ENCODE data around the gene AJAP1.

Gene AJAP1

GRCh38 chr1:4653796-4654725 lies at the start of gene AJAP1:
Gene AJAP1 (plus strand): TSS chr1:4654609. CDS start chr1:4655426, 817 bp downstream.
- no peak for TF ChIP-seq CTCF (conservative IDR thresholded peaks at IDR 0.05; ENCODE audit: low read length)
- no peak for DNase-seq (ENCODE audit: low read depth)
- peak within 1 kb of the TSS; percentile 49 for H3K4me3 ChIP-seq (ENCODE audit: low read length)

GRCh38 chr1:4605158-4605557 lies 49.3 kb upstream of the AJAP1 start:
- DNase-seq (ENCODE audit: low read depth): no peak
- TF ChIP-seq CTCF (conservative IDR thresholded peaks at IDR 0.05; ENCODE audit: low read length): no peak
- H3K4me3 ChIP-seq (ENCODE audit: low read length): no peak overlapping the region

DNA sequence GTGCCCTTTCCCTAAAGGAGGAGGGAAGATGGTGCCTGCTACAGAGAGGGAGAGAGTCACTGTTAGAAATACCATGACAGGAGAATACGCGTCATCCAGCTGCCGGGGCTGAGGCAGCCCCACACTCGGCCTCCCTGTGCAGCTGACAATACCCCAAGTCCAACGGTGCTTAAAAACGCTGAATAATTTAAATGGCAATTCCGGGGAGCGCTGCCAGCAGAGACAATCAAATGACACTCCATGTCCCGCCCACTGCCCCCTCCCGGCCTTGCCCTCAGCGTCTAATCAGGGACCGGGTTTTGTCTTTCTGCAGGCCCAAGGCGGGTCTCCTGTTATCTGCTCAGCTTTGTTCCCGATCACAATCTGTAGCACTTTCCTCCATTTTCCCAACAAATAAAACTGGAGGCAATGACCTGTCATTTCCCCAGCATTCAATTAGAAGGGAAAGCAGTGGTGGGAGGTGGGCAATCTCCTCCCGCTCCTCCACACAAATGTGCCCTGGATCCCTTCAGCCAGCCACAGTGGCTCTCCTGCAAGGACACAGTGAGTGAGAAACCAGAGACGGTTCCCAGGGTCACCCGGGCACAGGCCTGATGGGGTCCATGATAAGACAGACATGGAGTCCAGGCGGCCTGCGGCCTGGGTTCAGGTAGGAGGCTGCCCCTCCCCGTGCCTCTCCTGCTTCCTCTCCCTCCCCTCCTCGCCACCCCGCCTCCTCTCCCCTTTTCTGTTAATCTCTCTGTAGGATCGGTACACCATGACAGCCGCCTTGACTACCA lies 42.7 kb upstream of the AJAP1 start:
- no peak for TF ChIP-seq CTCF (conservative IDR thresholded peaks at IDR 0.05; ENCODE audit: low read length)
- no peak for DNase-seq (ENCODE audit: low read depth)
- no peak overlapping the region for H3K4me3 ChIP-seq (ENCODE audit: low read length)

- TF ChIP-seq CTCF (conservative IDR thresholded peaks at IDR 0.05; ENCODE audit: low read length): no peak
- DNase-seq (ENCODE audit: low read depth): no peak
- no peak overlapping the region for H3K4me3 ChIP-seq (ENCODE audit: low read length)
Measured at GRCh38 chr1:4612991-4613390, 41.4 kb upstream of the AJAP1 start.

DNA sequence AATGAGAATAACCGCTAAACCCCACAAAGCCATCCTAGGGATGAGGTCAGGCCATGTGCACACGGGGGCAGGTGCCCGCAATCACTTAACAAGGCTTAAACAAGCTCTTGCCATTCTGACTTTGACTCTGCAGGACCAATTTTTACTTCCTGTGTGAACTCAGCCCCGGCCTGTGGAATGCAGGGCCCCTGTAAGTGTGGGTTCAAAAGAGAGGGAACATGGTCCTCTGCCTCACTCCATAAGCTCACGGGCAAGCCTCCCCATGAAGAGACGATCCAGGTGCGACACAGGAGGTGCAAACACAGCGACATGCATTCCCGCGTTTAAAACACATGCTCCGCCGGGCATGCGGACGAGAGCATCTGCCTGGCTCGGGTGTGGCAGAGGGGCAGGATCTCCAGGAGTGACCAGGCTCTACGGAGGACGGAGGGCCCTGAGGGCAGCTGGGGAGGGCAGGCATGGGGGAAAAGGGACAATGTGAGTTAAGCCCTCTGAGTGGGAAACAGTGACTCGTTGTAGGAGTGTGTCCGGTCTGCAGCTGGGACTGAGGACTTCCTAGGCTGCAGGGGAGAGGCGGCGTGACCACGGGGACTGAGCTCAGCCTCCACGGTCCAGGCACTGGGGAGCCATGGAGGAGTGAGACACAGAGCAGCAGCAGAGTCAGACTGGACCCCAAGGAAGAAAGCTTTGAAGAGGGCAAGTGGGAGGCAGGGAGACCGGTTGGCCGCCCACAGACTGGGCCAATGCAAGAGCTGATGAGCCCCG lies 40.6 kb upstream of the AJAP1 start:
- no peak overlapping the region for H3K4me3 ChIP-seq (ENCODE audit: low read length)
- TF ChIP-seq CTCF (conservative IDR thresholded peaks at IDR 0.05; ENCODE audit: low read length): no peak

GRCh38 chr1:4614371-4615137 lies 39.9 kb upstream of the AJAP1 start:
- DNase-seq (ENCODE audit: low read depth): no peak
- TF ChIP-seq CTCF (conservative IDR thresholded peaks at IDR 0.05; ENCODE audit: low read length): no peak

More for the DNA sequence above, 40.6 kb upstream of the AJAP1 start:
- no peak for DNase-seq (ENCODE audit: low read depth)

More at GRCh38 chr1:4614371-4615137, 39.9 kb upstream of the AJAP1 start:
- no peak overlapping the region for H3K4me3 ChIP-seq (ENCODE audit: low read length)
